ENCODE data around the gene SUSD4. TPM values are rescaled to one million over a fixed set of nuclear protein-coding genes. Genes with fewer than 3 reads are reported as not detected.

Gene SUSD4
- total and polyA plus RNA-seq, 2 of the 8 experiments (the other 6 are each of a cell fraction or from before 2014, with no cell fraction given) = 3.9 to 5.2 TPM

DNA sequence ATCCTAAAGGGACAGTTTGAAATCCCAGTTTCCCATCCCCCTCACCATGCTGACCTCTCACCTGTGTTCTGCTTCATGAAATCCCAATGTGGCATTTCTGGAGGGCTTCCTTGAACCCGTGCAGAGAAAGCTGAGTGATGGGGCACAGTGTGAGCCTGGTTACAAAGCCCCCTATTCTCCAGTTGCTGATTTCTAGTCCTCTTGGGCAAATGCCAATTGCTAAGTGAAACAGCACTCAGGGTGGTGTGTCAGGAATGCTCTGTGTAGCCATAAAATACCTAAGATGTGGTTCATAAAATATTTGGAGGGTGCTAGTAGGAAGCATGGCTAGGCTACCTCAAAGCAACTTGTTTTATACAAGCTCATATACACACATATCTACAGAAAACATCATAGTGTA, 32.0 kb downstream of the SUSD4 start (continued):
- TF ChIP-seq POU5F1 (IDR thresholded peaks at IDR 0.05; ENCODE audit: low read depth, low read length) (no peak), CHD1 (IDR thresholded peaks at IDR 0.05; ENCODE audit: low read depth, low read length) (no peak)

Measured in H1 (cell line).